IPS-20b (cell line): ENCODE measurements around the gene ARL16.

Experiments
- H3K27ac ChIP-seq: one replicate; pipeline ENCODE4 v1.5.1; 2013; ENCODE audit warnings: low read length
- H3K27me3 ChIP-seq: 2 replicates; pipeline ENCODE4 v1.6.1; 2013; ENCODE audit warnings: mild to moderate bottlenecking, low read length, inconsistent platforms; ENCODE audit not compliant: insufficient read depth
- H3K36me3 ChIP-seq: 2 replicates; pipeline ENCODE4 v1.6.1; 2013; ENCODE audit warnings: low read depth, mild to moderate bottlenecking, inconsistent platforms, low read length, moderate library complexity; ENCODE audit not compliant: insufficient read depth
- H3K4me1 ChIP-seq: 2 replicates; pipeline ENCODE4 v1.6.1; 2013; ENCODE audit warnings: mild to moderate bottlenecking, control low read depth, inconsistent platforms, low read length, moderate library complexity; ENCODE audit not compliant: insufficient read depth
- H3K4me3 ChIP-seq: 2 replicates; pipeline ENCODE4 v1.5.1; 2013; ENCODE audit warnings: mild to moderate bottlenecking, low read length, inconsistent platforms
- H3K9ac ChIP-seq: 2 replicates; pipeline ENCODE4 v1.6.1; 2013; ENCODE audit warnings: low read depth, mild to moderate bottlenecking, inconsistent platforms, low read length, moderate library complexity
- H3K9me3 ChIP-seq: 2 replicates; pipeline ENCODE4 v1.6.1; 2013; ENCODE audit warnings: mild to moderate bottlenecking, low read depth, low read length, inconsistent platforms; ENCODE audit not compliant: insufficient read depth

The ARL16 gene

GRCh38 chr17:81683584-81684441, at the start of gene ARL16, which contains the start of gene HGS:
Gene ARL16, minus strand, starts transcription at chr17:81683797. Its CDS starts 44 bp downstream, at chr17:81683753.
Gene HGS, plus strand, starts transcription at chr17:81684011. Its CDS starts 56 bp downstream, at chr17:81684067.
- Histone ChIP-seq H3K9ac (peak within 1 kb of the TSS; percentile 92), H3K9me3 (no peaks in the 10 kb centered on the region), H3K27me3 (no peaks in the 10 kb centered on the region), H3K4me1 (peaks cover 8% of the 10 kb centered on the region), H3K36me3 (peaks cover 31% of the 10 kb centered on the region), H3K27ac (no peak within 1 kb of the TSS), H3K4me3 (peak within 1 kb of the TSS; percentile 93)

GRCh38 chr17:81727324-81728031, 43.9 kb upstream of the ARL16 start:
- H3K36me3 ChIP-seq = no peaks in the 10 kb centered on the region
- no peak overlapping the region for H3K27ac ChIP-seq
- no peak overlapping the region for H3K9ac ChIP-seq
- H3K9me3 ChIP-seq = no peaks in the 10 kb centered on the region
- H3K4me1 ChIP-seq = peaks cover under 1% of the 10 kb centered on the region; the same call in 1 of the 2 replicates
- no peak overlapping the region for H3K4me3 ChIP-seq
- H3K27me3 ChIP-seq = no peaks in the 10 kb centered on the region

GRCh38 chr17:81726004-81726403, 42.4 kb upstream of the ARL16 start:
- Histone ChIP-seq H3K27ac (no peak overlapping the region), H3K4me3 (no peak overlapping the region), H3K4me1 (peaks cover 2% of the 10 kb centered on the region; the same call in 1 of the 2 replicates), H3K9ac (no peak overlapping the region), H3K27me3 (no peaks in the 10 kb centered on the region), H3K9me3 (no peaks in the 10 kb centered on the region), H3K36me3 (no peaks in the 10 kb centered on the region)

GRCh38 chr17:81725439-81725838, 41.8 kb upstream of the ARL16 start:
- H3K27me3 ChIP-seq = no peaks in the 10 kb centered on the region
- H3K9me3 ChIP-seq = no peaks in the 10 kb centered on the region
- no peak overlapping the region for H3K9ac ChIP-seq
- no peaks in the 10 kb centered on the region for H3K36me3 ChIP-seq
- no peak overlapping the region for H3K4me3 ChIP-seq
- peaks cover 2% of the 10 kb centered on the region; the same call in 1 of the 2 replicates for H3K4me1 ChIP-seq
- no peak overlapping the region for H3K27ac ChIP-seq

- no peak overlapping the region for H3K4me3 ChIP-seq
- peaks cover 2% of the 10 kb centered on the region; the same call in 1 of the 2 replicates for H3K4me1 ChIP-seq
- H3K27me3 ChIP-seq = no peaks in the 10 kb centered on the region
- H3K27ac ChIP-seq = no peak overlapping the region
- H3K9me3 ChIP-seq = no peaks in the 10 kb centered on the region
- no peaks in the 10 kb centered on the region for H3K36me3 ChIP-seq
- H3K9ac ChIP-seq = no peak overlapping the region
Measured at GRCh38 chr17:81723651-81724209, 40.1 kb upstream of the ARL16 start.

GRCh38 chr17:81722184-81723120, 38.9 kb upstream of the ARL16 start:
- Histone ChIP-seq H3K9ac (no peak overlapping the region), H3K4me3 (no peak overlapping the region), H3K27ac (no peak overlapping the region), H3K27me3 (no peaks in the 10 kb centered on the region), H3K36me3 (no peaks in the 10 kb centered on the region; the same call in 1 of the 2 replicates), H3K4me1 (peaks cover 2% of the 10 kb centered on the region; the same call in 1 of the 2 replicates), H3K9me3 (no peaks in the 10 kb centered on the region)

- H3K9ac ChIP-seq = no peak overlapping the region
- no peaks in the 10 kb centered on the region for H3K27me3 ChIP-seq
- no peaks in the 10 kb centered on the region for H3K9me3 ChIP-seq
- peaks cover 2% of the 10 kb centered on the region; the same call in 1 of the 2 replicates for H3K4me1 ChIP-seq
- H3K4me3 ChIP-seq = no peak overlapping the region
- H3K36me3 ChIP-seq = no peaks in the 10 kb centered on the region; the same call in 1 of the 2 replicates
- H3K27ac ChIP-seq = no peak overlapping the region
Measured at GRCh38 chr17:81720267-81721071, 36.9 kb upstream of the ARL16 start.

GRCh38 chr17:81719410-81720266, 36.0 kb upstream of the ARL16 start:
- no peak overlapping the region for H3K4me3 ChIP-seq
- peaks cover 2% of the 10 kb centered on the region; the same call in 1 of the 2 replicates for H3K4me1 ChIP-seq
- H3K27me3 ChIP-seq = no peaks in the 10 kb centered on the region
- H3K9me3 ChIP-seq = no peaks in the 10 kb centered on the region
- no peaks in the 10 kb centered on the region; the same call in 1 of the 2 replicates for H3K36me3 ChIP-seq
- no peak overlapping the region for H3K27ac ChIP-seq
- H3K9ac ChIP-seq = no peak overlapping the region

- Histone ChIP-seq H3K9ac (no peak overlapping the region), H3K27me3 (no peaks in the 10 kb centered on the region), H3K36me3 (no peaks in the 10 kb centered on the region; the same call in 1 of the 2 replicates), H3K9me3 (no peaks in the 10 kb centered on the region), H3K27ac (no peak overlapping the region), H3K4me1 (peaks cover 6% of the 10 kb centered on the region; the same call in 1 of the 2 replicates), H3K4me3 (no peak overlapping the region)
Measured at GRCh38 chr17:81717766-81718089, 34.1 kb upstream of the ARL16 start.
